GM12873 (cell line): ENCODE measurements around the gene PSMA6.

Source experiments
- CTCF ChIP-seq: IDR thresholded peaks from 2 replicates; pipeline ENCODE4 v1.5.1; 2012; ENCODE audit warnings: low read depth, mild to moderate bottlenecking, moderate library complexity, low read length, control low read depth; ENCODE audit not compliant: insufficient read depth; ENCODE audit errors: missing control alignments

Gene PSMA6

GRCh38 chr14:35338731-35339405 lies 46.7 kb downstream of the PSMA6 start:
- no peak for TF ChIP-seq CTCF

- TF ChIP-seq CTCF, result no peak
Observed at GRCh38 chr14:35339761-35340406, 47.7 kb downstream of the PSMA6 start.

GRCh38 chr14:35340616-35341453 lies 48.7 kb downstream of the PSMA6 start:
- no peak for TF ChIP-seq CTCF

- no peak for TF ChIP-seq CTCF
Observed at GRCh38 chr14:35341454-35341750, 49.2 kb downstream of the PSMA6 start.

GRCh38 chr14:35341751-35342488 lies 49.7 kb downstream of the PSMA6 start:
- no peak for TF ChIP-seq CTCF

GRCh38 chr14:35342489-35343010 lies 50.4 kb downstream of the PSMA6 start:
- TF ChIP-seq CTCF, result no peak

- TF ChIP-seq CTCF, result no peak
Observed at GRCh38 chr14:35343702-35344101, 51.5 kb downstream of the PSMA6 start.
